ENCODE results near the gene MRTFA.

The MRTFA gene

GRCh38 chr22:40416267-40416570, 220.3 kb downstream of the MRTFA start:
- H3K27ac ChIP-seq, result no peak overlapping the region
- no peak overlapping the region for H3K4me3 ChIP-seq (ENCODE audit: low read depth, low read length)
- no peaks in the 10 kb centered on the region for H3K27me3 ChIP-seq (ENCODE audit: control insufficient read depth, insufficient read depth, low read length)
- no peaks in the 10 kb centered on the region for H3K9me3 ChIP-seq (ENCODE audit: control insufficient read depth, low read length)
- H3K36me3 ChIP-seq (ENCODE audit: control insufficient read depth, insufficient read depth, low read length), result no peaks in the 10 kb centered on the region
- H3K79me2 ChIP-seq, result no peaks in the 10 kb centered on the region
- no peak overlapping the region for H3K9ac ChIP-seq
- no peaks in the 10 kb centered on the region for H3K4me1 ChIP-seq
- no peak overlapping the region for H2AFZ ChIP-seq
- no peak overlapping the region for H3K4me2 ChIP-seq (ENCODE audit: low read length)
- TF ChIP-seq CTCF (IDR thresholded peaks at IDR 0.05), result no peak

GRCh38 chr22:40415531-40416266, 220.8 kb downstream of the MRTFA start:
- H2AFZ ChIP-seq, result no peak overlapping the region
- H3K4me1 ChIP-seq, result no peaks in the 10 kb centered on the region
- H3K4me3 ChIP-seq (ENCODE audit: low read depth, low read length), result no peak overlapping the region
- no peaks in the 10 kb centered on the region for H3K79me2 ChIP-seq
- TF ChIP-seq CTCF (IDR thresholded peaks at IDR 0.05), result no peak
- no peak overlapping the region for H3K9ac ChIP-seq
- H3K27me3 ChIP-seq (ENCODE audit: control insufficient read depth, insufficient read depth, low read length), result no peaks in the 10 kb centered on the region
- H3K4me2 ChIP-seq (ENCODE audit: low read length), result no peak overlapping the region
- no peaks in the 10 kb centered on the region for H3K9me3 ChIP-seq (ENCODE audit: control insufficient read depth, low read length)
- H3K36me3 ChIP-seq (ENCODE audit: control insufficient read depth, insufficient read depth, low read length), result no peaks in the 10 kb centered on the region
- no peak overlapping the region for H3K27ac ChIP-seq

GRCh38 chr22:40414838-40415505, 221.5 kb downstream of the MRTFA start:
- H3K4me2 ChIP-seq (ENCODE audit: low read length), result no peak overlapping the region
- no peak for TF ChIP-seq CTCF (IDR thresholded peaks at IDR 0.05)
- H3K9ac ChIP-seq, result no peak overlapping the region
- H3K4me1 ChIP-seq, result no peaks in the 10 kb centered on the region
- no peaks in the 10 kb centered on the region for H3K9me3 ChIP-seq (ENCODE audit: control insufficient read depth, low read length)
- H3K4me3 ChIP-seq (ENCODE audit: low read depth, low read length), result no peak overlapping the region
- no peaks in the 10 kb centered on the region for H3K27me3 ChIP-seq (ENCODE audit: control insufficient read depth, insufficient read depth, low read length)
- no peaks in the 10 kb centered on the region for H3K79me2 ChIP-seq
- H3K36me3 ChIP-seq (ENCODE audit: control insufficient read depth, insufficient read depth, low read length), result no peaks in the 10 kb centered on the region
- H2AFZ ChIP-seq, result no peak overlapping the region
- no peak overlapping the region for H3K27ac ChIP-seq

- no peaks in the 10 kb centered on the region for H3K79me2 ChIP-seq
- no peak overlapping the region for H3K4me3 ChIP-seq (ENCODE audit: low read depth, low read length)
- H2AFZ ChIP-seq, result no peak overlapping the region
- no peaks in the 10 kb centered on the region for H3K9me3 ChIP-seq (ENCODE audit: control insufficient read depth, low read length)
- H3K4me1 ChIP-seq, result no peaks in the 10 kb centered on the region
- no peak overlapping the region for H3K4me2 ChIP-seq (ENCODE audit: low read length)
- no peak overlapping the region for H3K9ac ChIP-seq
- H3K27me3 ChIP-seq (ENCODE audit: control insufficient read depth, insufficient read depth, low read length), result no peaks in the 10 kb centered on the region
- no peak overlapping the region for H3K27ac ChIP-seq
- no peaks in the 10 kb centered on the region for H3K36me3 ChIP-seq (ENCODE audit: control insufficient read depth, insufficient read depth, low read length)
- TF ChIP-seq CTCF (IDR thresholded peaks at IDR 0.05), result no peak
These were observed 222.2 kb downstream of the MRTFA start for GRCh38 chr22:40414311-40414710.

GRCh38 chr22:40413873-40414272, 222.6 kb downstream of the MRTFA start:
- Histone ChIP-seq H3K27me3 (ENCODE audit: control insufficient read depth, insufficient read depth, low read length) (no peaks in the 10 kb centered on the region), H3K9me3 (ENCODE audit: control insufficient read depth, low read length) (no peaks in the 10 kb centered on the region), H3K4me1 (no peaks in the 10 kb centered on the region), H3K27ac (no peak overlapping the region), H3K4me2 (ENCODE audit: low read length) (no peak overlapping the region), H3K79me2 (no peaks in the 10 kb centered on the region), H3K36me3 (ENCODE audit: control insufficient read depth, insufficient read depth, low read length) (no peaks in the 10 kb centered on the region), H3K9ac (no peak overlapping the region), H3K4me3 (ENCODE audit: low read depth, low read length) (no peak overlapping the region), H2AFZ (no peak overlapping the region)
- no peak for TF ChIP-seq CTCF (IDR thresholded peaks at IDR 0.05)

All from parathyroid adenoma (tissue), 2 donors.